Stimulated activated CD8-positive, alpha-beta memory T cell treated with anti-CD3 and anti-CD28 coated beads, Interleukin-7, amount 100 ng/mL, for 1 hour (primary cell): ENCODE results near the gene PIGL.
A peak's percentile ranks its signal among the peaks of the same experiment; 100 is the strongest.
"Not testable (repeated sequence)": the region's sequence is repeated elsewhere in the genome, so short reads cannot be mapped to it uniquely, and the experiment has no call there.

Experiments used
- DNase-seq, 2 donors: peaks; one replicate each; pipeline ENCODE4 v3.0.0-alpha.2; 2020; ENCODE audit warnings: low read depth in 2 of 2

The PIGL gene

GRCh38 chr17:16273929-16274339, 56.9 kb downstream of the PIGL start:
- no peak for DNase-seq

- DNase-seq, result no peak
These were observed 58.0 kb downstream of the PIGL start for GRCh38 chr17:16275024-16275423.

GRCh38 chr17:16277163-16277562, 60.2 kb downstream of the PIGL start:
- DNase-seq, result no peak

- DNase-seq, result no peak
These were observed 64.3 kb downstream of the PIGL start for GRCh38 chr17:16281351-16281750.

- DNase-seq, result no peak
These were observed 65.5 kb downstream of the PIGL start for GRCh38 chr17:16282522-16282921.

- no peak for DNase-seq
These were observed 66.7 kb downstream of the PIGL start for GRCh38 chr17:16283705-16284104.

- DNase-seq, result no peak
These were observed 68.6 kb downstream of the PIGL start for GRCh38 chr17:16285646-16286008.

GRCh38 chr17:16286009-16286946, 69.3 kb downstream of the PIGL start:
- peak; percentile 51 to 58 for DNase-seq

GRCh38 chr17:16286947-16287562, 70.0 kb downstream of the PIGL start:
- no peak for DNase-seq

- no peak for DNase-seq
These were observed 70.6 kb downstream of the PIGL start for GRCh38 chr17:16287563-16288027.

- no peak for DNase-seq
These were observed 72.0 kb downstream of the PIGL start for GRCh38 chr17:16288860-16289571.

- DNase-seq, result no peak
These were observed 76.9 kb downstream of the PIGL start for GRCh38 chr17:16293931-16294330.

- DNase-seq, result no peak
These were observed 77.5 kb downstream of the PIGL start for GRCh38 chr17:16294560-16294959.

GRCh38 chr17:16296072-16296471, 79.1 kb downstream of the PIGL start:
- not testable (repeated sequence) for DNase-seq

GRCh38 chr17:16297367-16298139, 80.5 kb downstream of the PIGL start:
- no peak for DNase-seq

GRCh38 chr17:16298140-16298662, 81.2 kb downstream of the PIGL start:
- no peak for DNase-seq

- DNase-seq, result no peak
These were observed 83.5 kb downstream of the PIGL start for GRCh38 chr17:16300554-16300953.

GRCh38 chr17:16301963-16302855, 85.2 kb downstream of the PIGL start:
- DNase-seq, result no peak

GRCh38 chr17:16302856-16303255, 85.8 kb downstream of the PIGL start:
- DNase-seq, result no peak

GRCh38 chr17:16304830-16305229, 87.8 kb downstream of the PIGL start:
- DNase-seq, result no peak
